GM12801 (cell line): ENCODE results near the gene CYS1.

Experiments
- CTCF ChIP-seq: IDR thresholded peaks from one replicate; pipeline ENCODE4 v1.5.1; 2011; ENCODE audit warnings: control low read depth; ENCODE audit not compliant: insufficient read length; ENCODE audit errors: extremely low read depth

CYS1 gene

GRCh38 chr2:10101491-10101890 is 21.3 kb upstream of the CYS1 start:
- TF ChIP-seq CTCF: no peak

- no peak for TF ChIP-seq CTCF
These were observed 17.3 kb upstream of the CYS1 start for GRCh38 chr2:10097352-10098148.

GRCh38 chr2:10096641-10097040 is 16.4 kb upstream of the CYS1 start:
- TF ChIP-seq CTCF: no peak

- TF ChIP-seq CTCF: no peak
These were observed 15.0 kb upstream of the CYS1 start for GRCh38 chr2:10095175-10095574.

- no peak for TF ChIP-seq CTCF
These were observed 14.1 kb upstream of the CYS1 start for GRCh38 chr2:10094271-10094814.

GRCh38 chr2:10091182-10091888 is 11.1 kb upstream of the CYS1 start:
- no peak for TF ChIP-seq CTCF

- no peak for TF ChIP-seq CTCF
These were observed 9.5 kb upstream of the CYS1 start for GRCh38 chr2:10089565-10090190.
